ENCODE results near the gene TRERF1.

DNA sequence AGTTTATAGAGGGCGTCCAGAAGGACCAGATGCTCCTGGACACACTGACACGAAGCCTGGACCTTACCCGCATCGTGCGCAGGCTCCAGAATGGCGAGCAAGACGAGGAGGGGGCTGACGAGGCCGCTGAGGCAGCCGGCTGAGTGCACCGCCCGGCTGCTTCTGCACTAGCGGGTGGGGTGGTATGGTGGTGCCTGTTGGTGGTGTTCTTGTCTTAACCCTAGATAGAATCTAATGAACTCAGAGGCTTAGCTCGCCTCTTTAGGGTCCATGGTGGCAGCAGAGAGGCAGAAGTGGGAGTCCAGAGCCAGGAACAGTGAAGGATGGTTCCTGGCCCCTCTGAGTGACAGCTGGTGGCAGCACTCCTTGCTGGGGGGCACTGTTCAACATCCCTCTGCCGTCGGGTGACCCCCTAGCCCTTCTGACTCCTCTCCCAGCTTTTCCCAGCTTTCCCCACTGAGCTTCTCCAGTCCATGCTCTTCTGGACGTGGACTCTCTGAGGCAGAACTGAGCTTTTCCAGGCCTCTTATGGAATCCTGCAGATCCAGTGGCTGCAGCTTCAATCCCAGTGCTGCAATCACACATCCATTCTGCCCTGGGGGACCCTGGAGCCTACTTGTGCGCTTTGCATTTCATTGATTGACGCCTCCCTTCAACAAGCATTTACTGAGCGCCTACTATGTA is 272.3 kb downstream of the TRERF1 start:
- no peak for TF ChIP-seq POLR2A (IDR thresholded peaks at IDR 0.05)
- TF ChIP-seq, protein P1, sequence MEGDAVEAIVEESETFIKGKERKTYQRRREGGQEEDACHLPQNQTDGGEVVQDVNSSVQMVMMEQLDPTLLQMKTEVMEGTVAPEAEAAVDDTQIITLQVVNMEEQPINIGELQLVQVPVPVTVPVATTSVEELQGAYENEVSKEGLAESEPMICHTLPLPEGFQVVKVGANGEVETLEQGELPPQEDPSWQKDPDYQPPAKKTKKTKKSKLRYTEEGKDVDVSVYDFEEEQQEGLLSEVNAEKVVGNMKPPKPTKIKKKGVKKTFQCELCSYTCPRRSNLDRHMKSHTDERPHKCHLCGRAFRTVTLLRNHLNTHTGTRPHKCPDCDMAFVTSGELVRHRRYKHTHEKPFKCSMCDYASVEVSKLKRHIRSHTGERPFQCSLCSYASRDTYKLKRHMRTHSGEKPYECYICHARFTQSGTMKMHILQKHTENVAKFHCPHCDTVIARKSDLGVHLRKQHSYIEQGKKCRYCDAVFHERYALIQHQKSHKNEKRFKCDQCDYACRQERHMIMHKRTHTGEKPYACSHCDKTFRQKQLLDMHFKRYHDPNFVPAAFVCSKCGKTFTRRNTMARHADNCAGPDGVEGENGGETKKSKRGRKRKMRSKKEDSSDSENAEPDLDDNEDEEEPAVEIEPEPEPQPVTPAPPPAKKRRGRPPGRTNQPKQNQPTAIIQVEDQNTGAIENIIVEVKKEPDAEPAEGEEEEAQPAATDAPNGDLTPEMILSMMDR (IDR thresholded peaks at IDR 0.05): no peak
